ENCODE data around the gene MTARC1.
A peak's percentile ranks its signal among the peaks of the same experiment; 100 is the strongest.

Gene MTARC1

DNA sequence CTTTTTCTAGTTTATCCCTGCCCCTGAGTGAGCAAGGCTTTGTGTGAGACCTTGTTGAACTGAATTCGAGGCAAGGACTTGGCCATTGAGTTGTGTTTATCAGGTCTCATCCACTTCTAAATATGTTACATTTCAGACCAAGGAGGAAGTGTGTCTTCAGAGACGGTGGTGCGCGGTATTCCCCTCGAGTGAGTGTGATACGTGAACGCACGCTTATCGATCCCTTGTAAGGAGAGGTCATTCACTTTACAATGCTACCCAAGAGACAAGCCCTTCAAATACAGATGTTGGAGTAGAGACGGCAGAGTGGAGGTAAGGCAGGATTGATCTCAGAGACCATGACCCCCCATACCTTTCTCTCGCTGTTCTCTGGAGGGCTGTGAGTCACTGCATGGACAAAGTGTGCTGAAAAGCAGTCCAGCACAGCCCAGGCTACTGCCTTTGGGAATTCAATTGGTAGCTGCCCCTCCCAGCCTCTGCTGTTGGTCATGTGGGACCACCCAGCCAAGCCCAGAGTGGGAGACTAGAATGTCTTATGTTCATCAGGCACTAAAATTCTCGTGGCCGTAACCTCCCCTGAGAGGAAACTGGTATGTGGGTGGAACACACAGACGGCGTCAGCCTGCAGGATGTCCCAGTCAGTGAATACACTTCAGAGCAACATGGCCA, 16.3 kb upstream of the MTARC1 start:
- no peak for DNase-seq (ENCODE audit: low read depth in 1 of 2, low spot score in 1 of 2)

DNA sequence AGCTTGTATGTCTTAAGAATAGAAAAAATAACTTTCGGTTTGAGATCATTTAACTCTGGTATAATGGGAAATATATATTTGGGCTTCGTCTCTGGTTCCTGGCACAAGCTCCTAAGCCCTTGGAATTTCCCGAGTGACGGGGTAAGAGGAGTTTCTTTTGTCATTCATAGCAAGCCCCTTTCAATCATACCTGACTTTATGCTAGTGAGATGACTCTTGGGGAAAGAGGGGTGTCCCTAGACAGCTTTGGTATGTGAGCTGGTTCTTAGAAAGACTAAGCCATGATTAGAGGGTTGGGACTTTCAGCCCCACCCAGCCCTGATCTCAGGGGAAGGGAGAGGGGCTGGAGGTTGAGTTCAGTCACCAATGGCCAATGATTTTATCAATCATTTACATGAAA, 13.9 kb upstream of the MTARC1 start:
- no peak for DNase-seq (ENCODE audit: low read depth in 1 of 2, low spot score in 1 of 2)

DNA sequence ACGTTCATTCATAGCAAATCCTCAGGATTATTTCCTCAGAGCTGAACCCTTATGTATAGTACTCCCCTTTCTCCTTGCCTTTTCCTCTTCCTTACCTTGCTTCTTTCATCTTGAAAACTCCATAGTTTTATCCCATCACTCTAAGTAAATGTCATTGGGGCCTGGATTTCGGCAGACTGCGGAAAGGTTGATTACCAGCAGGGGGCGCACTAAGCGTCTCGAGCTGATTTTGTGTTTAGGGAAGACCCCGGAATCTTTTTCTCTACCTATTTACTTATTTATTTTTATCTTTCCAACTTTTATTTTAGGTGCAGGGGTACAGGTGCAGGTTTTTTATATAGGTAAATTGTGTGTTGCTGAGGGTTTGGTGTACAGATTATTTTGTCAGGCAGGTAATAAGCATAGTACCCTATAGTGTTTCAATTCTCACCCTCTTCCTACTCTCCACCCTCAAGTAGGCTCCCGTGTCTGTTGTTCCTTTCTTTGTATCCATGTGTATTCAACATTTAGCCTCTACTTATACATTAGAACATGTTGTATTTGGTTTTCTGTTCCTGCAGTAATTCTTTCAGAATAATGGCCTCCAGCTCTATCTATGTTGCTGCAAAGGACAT, 11.4 kb upstream of the MTARC1 start:
- peak in 1 of 2 donors; percentile 13 for DNase-seq (ENCODE audit: low read depth in 1 of 2, low spot score in 1 of 2)

DNA sequence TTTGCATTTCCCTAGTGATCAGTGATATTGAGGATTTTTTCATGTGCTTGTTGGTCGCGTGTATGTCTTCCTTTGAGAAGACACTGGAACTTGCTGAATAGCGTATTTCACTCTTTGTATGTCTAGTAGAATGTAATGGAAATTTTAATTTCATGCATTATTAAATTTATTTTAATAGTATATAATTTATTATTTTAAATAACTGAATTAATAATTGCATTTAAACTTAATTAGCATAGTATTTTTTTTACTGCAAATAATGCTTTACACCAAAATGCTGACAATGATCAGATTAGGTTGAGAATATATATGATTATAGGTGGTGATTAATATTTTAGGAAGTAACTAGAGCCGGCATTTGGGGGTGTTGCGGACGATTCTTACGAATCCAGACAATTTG, 10.5 kb upstream of the MTARC1 start:
- DNase-seq (ENCODE audit: low read depth in 1 of 2, low spot score in 1 of 2) = no peak

DNA sequence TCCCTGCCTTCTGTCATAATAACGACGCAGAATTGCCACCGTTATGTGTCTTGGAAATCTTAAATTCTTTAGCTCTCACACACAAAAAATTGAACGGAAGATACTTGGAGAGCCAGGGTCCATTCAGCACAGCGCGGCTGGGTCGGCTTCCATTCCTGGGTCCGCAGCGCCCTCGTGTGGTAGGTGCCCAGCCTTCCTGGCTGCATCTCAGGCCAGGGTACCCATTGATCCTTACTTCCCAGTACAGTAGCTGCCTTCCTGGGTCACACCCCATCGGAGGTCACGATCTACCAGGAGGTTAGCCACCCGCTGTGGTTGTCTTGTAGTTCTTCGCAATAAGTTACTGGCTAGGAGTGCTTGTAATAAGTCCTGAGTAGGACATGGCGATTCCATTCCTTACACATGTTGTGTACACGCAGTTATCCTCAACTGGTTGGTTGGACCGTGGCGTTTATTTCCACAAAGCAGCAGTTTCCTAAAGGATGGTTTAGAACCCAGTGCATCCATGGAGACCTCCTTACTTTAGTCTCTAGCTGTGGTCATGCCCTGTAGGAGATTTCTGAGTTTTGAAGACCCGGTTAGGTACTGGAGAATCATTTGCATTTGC, 9.9 kb upstream of the MTARC1 start:
- DNase-seq (ENCODE audit: low read depth in 1 of 2, low spot score in 1 of 2) = peak in 1 of 2 donors; percentile 55

DNA sequence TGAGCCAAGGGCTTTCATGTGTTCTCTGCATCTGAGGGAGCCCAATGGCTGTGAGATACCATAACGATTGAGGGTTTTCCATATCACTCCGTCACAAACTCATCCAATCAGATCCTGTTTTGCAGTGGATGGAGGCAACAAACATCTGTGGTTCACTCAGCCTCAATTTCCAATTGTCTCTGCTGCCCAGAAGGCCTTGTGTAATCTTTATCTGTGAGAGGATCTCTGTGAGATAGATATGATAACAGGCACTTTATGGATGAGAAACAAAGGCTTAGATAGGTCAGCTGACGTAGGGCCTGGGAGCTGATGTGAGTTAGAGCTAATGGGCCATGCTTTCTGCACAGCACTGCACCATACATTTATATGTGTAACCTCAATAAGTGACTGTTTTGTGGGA, 3.3 kb upstream of the MTARC1 start:
- no peak for DNase-seq (ENCODE audit: low read depth in 1 of 2, low spot score in 1 of 2)

DNA sequence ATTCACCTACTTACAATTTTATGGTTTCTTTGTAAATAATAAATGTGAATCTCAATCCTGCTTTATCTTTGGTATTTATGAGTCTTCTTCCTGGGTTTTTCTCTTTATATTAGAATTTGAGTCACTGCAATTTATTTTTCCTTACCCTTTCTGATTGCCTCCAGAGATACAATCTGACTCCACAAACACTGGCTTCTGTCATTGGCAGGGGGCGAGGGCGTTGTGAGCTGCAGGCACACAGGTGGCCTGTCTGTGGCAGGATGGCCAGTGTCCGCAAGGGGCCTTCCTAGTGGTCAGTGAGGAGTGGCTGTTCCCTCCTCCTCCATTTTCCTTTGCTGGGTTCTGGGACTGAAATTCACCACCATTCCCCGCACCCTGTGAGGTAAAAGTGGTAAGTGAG, 2.0 kb upstream of the MTARC1 start:
- DNase-seq (ENCODE audit: low read depth in 1 of 2, low spot score in 1 of 2) = no peak

DNA sequence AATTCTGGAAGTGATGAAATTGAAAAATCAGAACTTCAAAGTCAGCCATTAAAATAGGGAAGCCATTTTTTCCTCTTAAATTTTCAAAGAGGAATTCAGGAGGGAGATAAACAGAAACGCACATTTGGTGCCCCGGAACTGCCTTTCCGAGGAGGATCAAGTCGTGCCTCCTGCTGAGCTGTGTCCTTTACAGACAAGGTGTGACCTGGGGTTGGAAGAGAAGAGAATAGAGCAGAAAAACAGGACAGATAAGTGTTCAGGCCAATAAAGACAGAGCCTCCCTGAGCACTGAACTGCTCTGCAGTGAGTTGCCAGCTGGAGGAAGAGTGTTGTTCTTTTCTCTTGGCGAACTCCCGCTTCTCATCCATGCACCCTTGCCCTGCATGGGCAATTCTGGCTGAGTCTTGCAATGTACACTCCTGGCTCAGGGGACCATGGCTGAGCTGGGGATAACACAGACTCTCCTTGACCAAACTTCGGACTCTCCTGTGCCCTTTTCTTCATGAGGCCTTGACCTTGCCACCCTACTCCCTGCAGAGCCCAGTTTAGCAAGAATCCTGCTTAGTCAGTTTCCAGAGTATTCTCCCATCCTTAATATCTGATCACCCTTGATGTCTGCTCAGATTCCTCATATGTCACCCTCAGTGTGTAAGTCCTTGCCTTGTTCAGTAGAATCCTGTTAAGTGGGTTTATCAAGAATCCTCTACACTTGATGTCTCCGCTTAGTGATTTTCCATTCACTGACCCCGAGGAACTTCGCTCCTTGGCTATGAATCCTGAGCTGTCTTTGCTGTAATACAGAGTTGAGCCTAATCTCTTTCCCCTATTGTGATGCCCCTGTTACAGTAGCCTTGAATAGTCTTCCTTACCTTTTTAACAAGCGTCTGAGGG, 1.3 kb upstream of the MTARC1 start:
- DNase-seq (ENCODE audit: low read depth in 1 of 2, low spot score in 1 of 2) = no peak

DNA sequence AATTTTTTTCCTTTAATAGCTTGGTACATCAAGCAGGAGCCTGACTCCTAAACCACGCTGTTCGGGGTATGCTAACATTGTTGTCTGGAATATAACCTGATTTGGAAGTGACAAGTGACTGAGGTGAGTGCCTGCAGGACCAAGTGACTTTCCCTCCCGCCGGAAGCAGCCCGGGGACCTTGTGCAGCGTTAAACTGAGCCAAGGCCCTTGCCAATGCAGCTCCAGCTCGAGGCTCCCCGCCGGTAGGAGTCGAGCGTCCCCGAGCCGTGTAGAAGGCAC, 716 bp upstream of the MTARC1 start:
- DNase-seq (ENCODE audit: low read depth in 1 of 2, low spot score in 1 of 2) = no peak

DNA sequence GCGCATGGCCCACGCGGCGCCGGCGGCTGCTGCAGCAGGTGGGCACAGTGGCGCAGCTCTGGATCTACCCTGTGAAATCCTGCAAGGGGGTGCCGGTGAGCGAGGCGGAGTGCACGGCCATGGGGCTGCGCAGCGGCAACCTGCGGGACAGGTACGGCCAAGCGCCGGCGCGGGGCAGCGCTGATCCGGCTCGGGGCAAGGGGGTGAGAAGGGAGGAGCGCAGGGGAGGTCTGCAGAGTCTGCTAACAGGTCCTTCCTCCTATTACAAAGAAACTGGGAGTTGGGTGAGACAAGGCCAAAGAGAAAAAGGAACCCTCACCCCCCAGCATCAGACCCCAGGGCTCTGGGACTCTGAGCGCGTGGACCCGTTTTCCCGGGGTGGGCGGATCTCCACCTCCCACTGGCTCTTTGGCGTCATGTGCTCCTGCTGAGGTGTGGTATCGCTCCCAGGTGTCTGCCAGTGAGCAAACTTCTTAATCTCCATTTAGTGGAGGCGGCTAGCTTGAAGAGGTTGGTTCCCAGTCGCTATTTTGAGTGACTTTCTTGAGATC, 431 bp downstream of the MTARC1 start:
- DNase-seq (ENCODE audit: low read depth in 1 of 2, low spot score in 1 of 2) = no peak

DNA sequence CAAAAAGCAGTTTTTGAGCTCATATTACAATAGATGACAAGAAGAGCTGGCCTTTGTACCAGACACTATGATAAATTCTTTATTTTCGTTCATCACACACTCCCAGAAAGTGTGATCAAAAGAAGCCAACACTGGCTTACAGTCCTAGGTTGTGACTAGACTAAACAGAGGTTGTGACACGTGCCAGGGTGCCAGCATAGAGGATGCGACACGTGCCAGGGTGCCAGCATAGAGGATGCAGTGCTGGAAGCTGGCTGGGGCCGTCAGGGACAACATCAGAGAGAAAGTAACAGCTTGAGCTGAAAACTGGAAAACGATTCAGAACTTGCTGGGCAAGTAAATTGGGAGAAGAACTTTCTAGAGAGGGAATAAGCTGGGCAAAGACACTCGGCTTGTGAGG, 2.2 kb downstream of the MTARC1 start:
- no peak for DNase-seq (ENCODE audit: low read depth in 1 of 2, low spot score in 1 of 2)

DNA sequence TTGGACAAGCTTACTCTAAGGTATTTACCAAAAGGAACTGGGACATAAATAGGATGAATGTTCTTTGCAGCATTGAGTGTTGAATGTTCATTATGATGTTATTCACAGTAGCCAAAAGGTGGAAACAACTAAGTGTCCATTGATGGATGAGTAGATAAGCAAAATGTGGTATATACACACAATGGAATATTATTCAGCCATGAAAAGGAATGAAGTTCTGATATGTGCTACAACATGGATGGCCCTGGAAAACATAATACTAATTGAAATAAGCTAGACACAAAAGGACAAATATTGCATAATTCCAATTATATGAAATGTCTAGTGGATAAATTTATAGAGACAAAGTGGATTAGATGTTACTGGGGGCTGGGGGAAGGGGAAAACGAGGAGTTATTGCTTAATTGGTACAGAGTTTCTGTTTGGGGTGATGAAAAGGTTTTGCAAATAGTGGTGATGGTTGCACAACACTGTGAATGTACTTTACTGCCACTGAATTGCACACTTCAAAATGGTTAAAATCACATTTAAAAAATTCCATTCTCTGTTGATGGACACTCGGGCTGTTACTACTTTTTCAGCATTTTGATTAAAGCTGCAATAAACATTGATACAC, 2.9 kb downstream of the MTARC1 start:
- DNase-seq (ENCODE audit: low read depth in 1 of 2, low spot score in 1 of 2) = no peak

DNA sequence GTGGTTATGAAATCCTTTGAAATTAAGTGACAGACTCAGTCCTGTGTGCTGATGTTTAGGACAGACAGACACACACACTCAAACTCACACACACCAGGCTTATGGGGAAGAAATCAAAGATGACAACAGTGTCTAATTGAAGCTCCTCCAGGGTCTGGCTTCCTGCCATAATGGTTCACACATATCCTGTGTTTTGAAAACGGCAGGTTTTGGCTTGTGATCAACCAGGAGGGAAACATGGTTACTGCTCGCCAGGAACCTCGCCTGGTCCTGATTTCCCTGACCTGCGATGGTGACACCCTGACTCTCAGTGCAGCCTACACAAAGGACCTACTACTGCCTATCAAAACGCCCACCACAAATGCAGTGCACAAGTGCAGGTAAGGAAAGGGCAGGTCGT, 4.6 kb downstream of the MTARC1 start:
- no peak for DNase-seq (ENCODE audit: low read depth in 1 of 2, low spot score in 1 of 2)

DNA sequence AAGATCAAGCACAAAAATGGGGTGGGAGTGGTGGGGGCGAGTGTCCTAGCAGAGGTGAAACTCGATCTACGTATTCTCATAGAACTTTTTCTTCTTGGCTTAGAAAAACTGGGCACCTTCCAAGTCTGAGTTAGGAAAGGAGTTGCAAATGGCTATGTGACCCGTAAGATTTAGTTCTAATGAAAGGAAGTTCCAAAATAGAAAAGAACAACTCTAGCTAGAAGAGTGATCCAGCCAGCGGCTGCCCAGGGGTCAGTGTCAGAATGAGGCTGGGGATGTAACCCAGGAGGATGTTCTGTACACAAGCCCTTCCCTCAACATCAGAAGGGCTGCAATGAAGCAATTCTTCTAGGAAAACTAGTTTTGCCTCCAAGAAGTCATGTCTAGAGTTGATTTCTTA, 5.2 kb downstream of the MTARC1 start:
- DNase-seq (ENCODE audit: low read depth in 1 of 2, low spot score in 1 of 2) = no peak

DNA sequence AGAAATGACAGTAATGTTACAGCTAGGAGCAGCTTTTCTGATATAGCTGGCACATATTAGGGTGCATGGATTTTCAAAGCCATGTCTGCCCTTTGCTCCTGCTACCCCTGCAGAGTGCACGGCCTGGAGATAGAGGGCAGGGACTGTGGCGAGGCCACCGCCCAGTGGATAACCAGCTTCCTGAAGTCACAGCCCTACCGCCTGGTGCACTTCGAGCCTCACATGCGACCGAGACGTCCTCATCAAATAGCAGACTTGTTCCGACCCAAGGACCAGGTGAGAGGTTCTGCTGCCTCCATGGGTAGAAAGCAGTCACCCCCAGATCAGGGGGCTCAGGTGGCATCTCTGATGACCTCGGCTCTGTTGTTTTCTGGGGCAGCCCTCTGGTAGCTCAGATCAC, 9.8 kb downstream of the MTARC1 start:
- no peak for DNase-seq (ENCODE audit: low read depth in 1 of 2, low spot score in 1 of 2)

DNA sequence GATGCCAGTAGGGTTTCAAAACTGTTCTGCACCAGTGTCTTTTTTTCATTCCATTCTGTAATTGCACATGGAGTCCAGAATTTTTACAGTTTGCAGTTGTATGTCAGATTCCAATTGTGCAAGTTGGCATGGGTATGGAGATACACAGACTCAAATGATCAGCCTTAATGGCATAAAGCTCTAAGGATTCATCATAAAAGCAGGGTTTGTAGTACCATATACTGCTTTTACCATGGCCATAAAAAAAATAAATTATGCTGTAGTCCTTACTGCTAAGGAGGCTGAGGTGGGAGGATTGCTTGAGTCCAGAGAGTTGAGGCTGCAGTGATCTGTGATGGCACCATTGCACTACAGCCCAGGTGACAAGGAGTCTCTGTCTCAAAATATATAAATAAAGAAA, 10.3 kb downstream of the MTARC1 start:
- no peak for DNase-seq (ENCODE audit: low read depth in 1 of 2, low spot score in 1 of 2)

DNA sequence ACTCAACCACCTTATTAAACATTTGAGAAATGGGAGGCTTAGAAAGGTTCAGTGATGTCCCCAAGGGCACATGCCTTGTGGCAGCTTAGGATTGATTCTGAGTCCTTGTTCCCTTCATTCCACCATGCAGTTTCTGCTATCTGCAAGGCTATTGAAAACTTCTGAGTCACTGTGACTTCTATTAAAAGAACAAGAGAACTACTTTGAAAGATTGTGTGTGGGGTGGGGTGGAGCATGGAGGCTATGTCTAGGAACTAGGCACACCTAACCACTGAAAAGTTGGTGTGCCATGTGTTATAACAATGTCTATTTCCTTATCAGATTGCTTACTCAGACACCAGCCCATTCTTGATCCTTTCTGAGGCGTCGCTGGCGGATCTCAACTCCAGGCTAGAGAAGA, 10.8 kb downstream of the MTARC1 start:
- DNase-seq (ENCODE audit: low read depth in 1 of 2, low spot score in 1 of 2) = no peak

DNA sequence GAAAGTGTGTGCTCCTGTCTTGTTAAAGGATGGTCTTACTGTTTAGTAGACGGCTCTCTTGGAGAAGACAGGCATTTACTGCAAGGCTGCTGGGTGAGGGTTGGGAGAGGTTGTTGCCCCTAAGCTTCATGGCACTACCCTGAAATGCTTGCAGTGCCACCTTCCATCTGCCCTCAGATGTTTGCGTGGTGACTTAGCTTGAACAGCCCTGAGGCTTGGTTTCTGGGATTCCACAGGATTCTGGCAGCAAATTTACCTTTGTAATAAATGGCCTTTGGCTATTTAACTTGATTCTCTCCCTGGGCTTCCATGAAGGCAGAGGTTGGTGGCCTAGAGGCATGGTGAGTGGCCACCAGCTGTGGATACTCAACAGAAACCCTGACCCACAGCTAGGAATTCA, 11.6 kb downstream of the MTARC1 start:
- no peak for DNase-seq (ENCODE audit: low read depth in 1 of 2, low spot score in 1 of 2)

DNA sequence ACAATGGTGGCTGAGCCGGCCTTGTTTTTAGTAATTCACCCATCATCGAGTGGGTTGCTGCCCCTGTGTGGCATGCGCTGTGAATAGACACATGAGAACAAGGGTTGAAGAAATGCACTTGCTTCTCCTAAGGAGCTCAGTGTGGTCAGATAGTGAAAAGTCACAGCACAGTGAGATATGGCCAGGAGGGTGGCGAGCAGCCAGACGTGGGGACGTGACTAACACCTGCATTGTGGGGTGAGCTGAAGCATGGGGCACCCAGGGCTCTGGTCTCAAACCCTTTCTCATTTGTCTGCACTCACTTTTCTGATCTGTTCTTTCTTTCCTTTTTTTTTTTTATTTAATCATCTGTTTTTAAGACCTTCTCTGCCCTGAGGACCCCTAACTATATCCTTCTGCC, 13.5 kb downstream of the MTARC1 start:
- DNase-seq (ENCODE audit: low read depth in 1 of 2, low spot score in 1 of 2) = no peak

DNA sequence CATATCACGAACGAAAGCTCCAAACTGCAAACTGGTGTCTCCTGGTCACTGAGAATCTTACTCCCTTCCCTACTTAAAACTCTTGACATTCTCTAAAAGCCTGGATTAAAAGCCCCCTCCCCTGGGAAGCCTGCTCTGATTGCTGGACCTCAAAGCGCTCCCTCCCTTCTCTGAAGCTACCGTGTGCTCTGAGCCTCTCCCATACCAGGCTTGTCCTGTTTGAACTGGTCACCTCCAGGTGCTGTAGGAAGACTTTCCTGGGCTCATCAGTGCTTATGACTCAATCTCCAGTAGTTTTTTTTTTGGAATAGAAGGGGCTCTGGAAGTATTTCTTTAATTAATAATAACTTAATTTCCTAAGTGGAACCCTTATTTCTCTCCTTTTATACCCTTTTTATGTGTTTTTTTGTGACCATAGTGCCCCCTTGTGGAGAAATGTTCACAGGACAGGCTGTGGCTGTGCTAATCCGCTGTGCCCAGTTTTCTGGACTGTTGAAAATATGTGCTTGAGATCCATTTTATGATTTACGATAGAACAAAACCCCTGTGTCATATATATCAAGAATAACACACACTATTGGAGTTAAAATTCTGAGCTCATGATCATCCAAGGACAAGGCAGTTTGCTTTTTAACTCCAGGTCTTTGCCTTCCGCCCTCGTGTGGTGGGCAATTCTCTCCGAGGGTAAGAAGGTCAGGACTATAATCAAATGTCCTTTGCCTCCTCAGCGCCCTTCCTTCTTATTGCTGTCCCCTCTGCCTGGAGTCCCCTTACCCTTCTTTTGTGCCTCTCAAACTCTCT, 16.9 kb downstream of the MTARC1 start:
- DNase-seq (ENCODE audit: low read depth in 1 of 2, low spot score in 1 of 2) = no peak

DNA sequence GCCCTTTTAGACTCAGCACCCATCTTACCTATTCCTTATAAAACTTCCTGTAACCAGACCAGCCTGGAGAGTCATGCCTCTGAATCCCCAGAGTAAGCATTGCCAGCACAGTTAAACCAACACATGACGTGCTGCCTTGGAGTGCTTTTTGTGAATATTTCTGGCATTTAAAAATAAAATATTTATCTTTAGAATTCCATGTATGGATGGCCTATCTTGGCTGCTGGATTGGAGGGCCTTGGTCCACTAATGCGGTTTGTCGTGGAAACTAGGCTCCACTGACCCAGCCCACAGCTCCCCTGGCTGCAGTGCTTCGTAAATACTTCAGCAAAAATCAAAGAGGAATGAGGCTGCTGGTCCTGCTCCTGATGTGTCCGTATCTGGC, 17.5 kb downstream of the MTARC1 start:
- DNase-seq (ENCODE audit: low read depth in 1 of 2, low spot score in 1 of 2) = no peak

Measured in stimulated activated CD4-positive, alpha-beta T cell treated with anti-CD3 and anti-CD28 coated beads, Interleukin-15, amount 100 ng/mL, for 1 hour (primary cell).